ENCODE data around the gene RPP25.

RPP25 gene, protein sequence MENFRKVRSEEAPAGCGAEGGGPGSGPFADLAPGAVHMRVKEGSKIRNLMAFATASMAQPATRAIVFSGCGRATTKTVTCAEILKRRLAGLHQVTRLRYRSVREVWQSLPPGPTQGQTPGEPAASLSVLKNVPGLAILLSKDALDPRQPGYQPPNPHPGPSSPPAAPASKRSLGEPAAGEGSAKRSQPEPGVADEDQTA

DNA sequence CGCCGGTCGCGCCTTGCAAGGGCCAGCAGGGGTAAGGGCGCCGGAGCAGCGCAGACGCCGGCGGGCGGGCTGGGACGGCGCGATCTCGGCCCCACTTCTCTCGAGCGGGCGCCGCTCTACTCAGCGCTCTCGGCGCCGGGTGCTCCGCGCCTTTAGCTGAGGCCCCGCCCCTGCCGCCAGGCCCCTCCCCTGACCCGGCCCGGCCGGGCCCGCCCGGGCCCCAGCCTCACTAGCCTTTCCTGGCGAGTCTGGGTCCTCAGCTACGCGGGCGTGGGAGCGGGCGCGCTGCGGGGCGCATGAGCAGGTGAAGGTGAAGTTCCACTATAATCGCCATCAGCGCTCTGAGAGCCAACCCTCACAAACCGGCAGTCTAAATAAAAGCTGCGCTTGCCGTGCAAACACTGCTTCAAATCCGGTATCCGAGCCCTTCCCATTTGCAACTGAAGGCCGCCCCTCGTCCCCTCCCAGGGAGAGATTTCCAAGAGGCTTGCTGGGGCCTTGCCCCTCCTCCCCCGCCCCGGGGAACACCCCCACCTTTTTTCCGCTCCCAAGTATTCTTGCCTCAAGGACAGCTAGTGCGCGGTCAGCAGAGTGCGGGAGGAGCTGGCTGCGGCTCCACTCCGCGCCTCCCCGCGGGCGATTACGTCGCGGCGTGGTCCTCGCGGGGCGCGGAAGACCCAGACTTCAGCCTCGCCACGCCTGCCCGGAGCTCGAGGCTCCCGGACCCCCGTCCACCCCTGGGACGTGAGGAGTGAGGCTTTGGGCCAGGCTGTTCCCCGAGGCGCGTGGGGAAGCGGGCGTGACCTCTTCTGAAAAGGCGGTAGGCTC is at the start of gene RPP25:
RPP25 (minus strand) TSS at position 125 of the 828 bp plus-strand sequence. CDS start 189 bp downstream, outside the sequence.
- no peaks in the 10 kb centered on the region for H3K36me3 ChIP-seq (ENCODE audit: control insufficient read depth, insufficient read depth, low read length)
- peak within 1 kb of the TSS; percentile 58 for H3K4me3 ChIP-seq (replicated peaks; ENCODE audit: low read depth, low read length)
- peaks cover 4% of the 10 kb centered on the region for H3K27me3 ChIP-seq (replicated peaks; ENCODE audit: control insufficient read depth, insufficient read depth, low read length)
- TF ChIP-seq, protein P1, sequence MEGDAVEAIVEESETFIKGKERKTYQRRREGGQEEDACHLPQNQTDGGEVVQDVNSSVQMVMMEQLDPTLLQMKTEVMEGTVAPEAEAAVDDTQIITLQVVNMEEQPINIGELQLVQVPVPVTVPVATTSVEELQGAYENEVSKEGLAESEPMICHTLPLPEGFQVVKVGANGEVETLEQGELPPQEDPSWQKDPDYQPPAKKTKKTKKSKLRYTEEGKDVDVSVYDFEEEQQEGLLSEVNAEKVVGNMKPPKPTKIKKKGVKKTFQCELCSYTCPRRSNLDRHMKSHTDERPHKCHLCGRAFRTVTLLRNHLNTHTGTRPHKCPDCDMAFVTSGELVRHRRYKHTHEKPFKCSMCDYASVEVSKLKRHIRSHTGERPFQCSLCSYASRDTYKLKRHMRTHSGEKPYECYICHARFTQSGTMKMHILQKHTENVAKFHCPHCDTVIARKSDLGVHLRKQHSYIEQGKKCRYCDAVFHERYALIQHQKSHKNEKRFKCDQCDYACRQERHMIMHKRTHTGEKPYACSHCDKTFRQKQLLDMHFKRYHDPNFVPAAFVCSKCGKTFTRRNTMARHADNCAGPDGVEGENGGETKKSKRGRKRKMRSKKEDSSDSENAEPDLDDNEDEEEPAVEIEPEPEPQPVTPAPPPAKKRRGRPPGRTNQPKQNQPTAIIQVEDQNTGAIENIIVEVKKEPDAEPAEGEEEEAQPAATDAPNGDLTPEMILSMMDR (IDR thresholded peaks at IDR 0.05; ENCODE audit: insufficient read depth, low read length, poor library complexity, severe bottlenecking), result no peak
- peak; percentile 84 for DNase-seq (ENCODE audit: extremely low read depth, insufficient read length)

DNA sequence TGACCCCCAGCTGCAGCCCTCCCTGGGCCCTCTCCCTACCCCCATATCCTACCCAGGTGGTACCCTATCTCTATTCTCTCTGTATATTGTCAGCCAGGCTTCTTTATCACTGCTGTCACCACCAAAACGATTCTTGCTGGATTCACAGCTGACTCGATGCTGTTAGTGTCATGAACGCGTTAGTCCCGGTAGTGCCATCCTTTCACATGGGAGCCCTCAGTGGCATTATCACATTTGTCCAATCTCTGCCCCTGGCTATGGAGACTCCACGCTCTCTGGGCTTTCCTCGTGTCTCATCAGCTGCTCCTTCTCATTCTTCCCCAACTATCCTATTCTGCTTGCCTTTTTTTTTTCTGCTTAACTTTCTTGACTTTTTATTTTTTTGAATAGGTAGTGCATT is 45.8 kb upstream of the RPP25 start:
- no peaks in the 10 kb centered on the region; the same call in none of the 2 replicates for H3K27me3 ChIP-seq (replicated peaks; ENCODE audit: control insufficient read depth, insufficient read depth, low read length)
- H3K36me3 ChIP-seq (ENCODE audit: control insufficient read depth, insufficient read depth, low read length), result no peaks in the 10 kb centered on the region
- TF ChIP-seq, protein P1 (IDR thresholded peaks at IDR 0.05; ENCODE audit: insufficient read depth, low read length, poor library complexity, severe bottlenecking), result no peak
- no peak overlapping the region for H3K4me3 ChIP-seq (replicated peaks; ENCODE audit: low read depth, low read length)
- no peak for DNase-seq (ENCODE audit: extremely low read depth, insufficient read length)

DNA sequence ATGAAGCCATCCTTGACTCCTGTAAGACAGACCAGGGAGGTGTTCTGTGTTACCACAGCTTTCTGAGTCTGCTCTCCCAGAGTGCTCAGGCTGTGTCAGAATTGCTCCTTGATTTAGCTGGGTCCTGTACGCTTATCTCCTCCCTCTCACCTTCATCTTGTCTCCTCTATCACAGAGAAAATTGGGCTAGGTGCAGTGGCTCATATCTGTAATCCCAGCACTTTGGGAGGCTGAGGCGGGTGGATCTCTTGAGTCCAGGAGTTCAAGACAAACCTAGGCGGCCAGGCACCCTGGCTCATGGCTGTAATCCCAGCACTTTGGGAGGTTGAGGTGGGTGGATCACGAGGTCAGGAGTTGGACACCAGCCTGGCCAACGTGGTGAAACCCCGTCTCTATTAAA is 44.7 kb upstream of the RPP25 start:
- H3K4me3 ChIP-seq (replicated peaks; ENCODE audit: low read depth, low read length), result no peak overlapping the region
- no peaks in the 10 kb centered on the region for H3K36me3 ChIP-seq (ENCODE audit: control insufficient read depth, insufficient read depth, low read length)
- no peaks in the 10 kb centered on the region; the same call in none of the 2 replicates for H3K27me3 ChIP-seq (replicated peaks; ENCODE audit: control insufficient read depth, insufficient read depth, low read length)
- no peak for DNase-seq (ENCODE audit: extremely low read depth, insufficient read length)
- TF ChIP-seq, protein P1 (IDR thresholded peaks at IDR 0.05; ENCODE audit: insufficient read depth, low read length, poor library complexity, severe bottlenecking), result no peak

DNA sequence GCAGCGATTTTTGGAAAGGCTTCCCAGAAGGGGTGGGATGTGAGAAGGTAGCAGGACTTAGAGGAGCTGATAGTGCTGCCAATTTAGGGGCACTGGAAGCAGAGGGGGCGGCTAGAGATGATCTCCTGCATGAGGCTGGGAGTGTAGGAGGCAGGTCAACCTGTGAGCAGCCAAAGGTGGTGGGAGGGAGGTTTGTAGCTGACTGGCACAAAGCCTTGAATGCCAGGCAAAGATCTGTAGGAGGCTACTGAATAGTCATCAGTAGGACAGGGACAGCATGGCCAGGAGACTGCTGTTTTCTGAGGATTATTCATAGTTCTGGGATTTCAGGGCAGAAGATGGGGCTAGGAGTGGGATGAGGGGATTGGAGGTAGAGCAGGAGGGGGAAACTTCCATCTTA is 41.0 kb upstream of the RPP25 start:
- H3K27me3 ChIP-seq (replicated peaks; ENCODE audit: control insufficient read depth, insufficient read depth, low read length), result no peaks in the 10 kb centered on the region; the same call in none of the 2 replicates
- TF ChIP-seq, protein P1 (IDR thresholded peaks at IDR 0.05; ENCODE audit: insufficient read depth, low read length, poor library complexity, severe bottlenecking), result no peak

DNA sequence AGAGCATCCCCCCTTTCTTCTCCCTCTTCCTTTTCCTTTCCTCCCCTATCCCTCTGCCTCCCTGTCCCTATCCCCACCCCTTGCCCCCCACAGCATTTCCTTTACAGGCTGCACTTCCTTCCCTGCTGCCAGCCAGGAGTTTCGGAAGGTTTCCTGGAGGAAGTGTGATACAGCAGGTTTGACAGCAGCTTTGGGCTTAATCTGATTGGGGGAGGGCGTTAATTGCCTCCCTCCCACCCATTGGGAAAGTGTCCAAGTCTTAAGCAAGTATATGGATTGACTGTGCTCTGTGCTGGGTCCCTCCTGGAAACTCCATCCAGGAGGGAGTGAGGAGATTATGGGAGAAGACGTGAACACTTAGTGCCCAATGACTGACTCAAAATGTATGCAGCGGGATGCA is 40.6 kb upstream of the RPP25 start:
- Histone ChIP-seq H3K4me3 (replicated peaks; ENCODE audit: low read depth, low read length) (no peak overlapping the region), H3K36me3 (ENCODE audit: control insufficient read depth, insufficient read depth, low read length) (no peaks in the 10 kb centered on the region), H3K27me3 (replicated peaks; ENCODE audit: control insufficient read depth, insufficient read depth, low read length) (no peaks in the 10 kb centered on the region; the same call in none of the 2 replicates)
- TF ChIP-seq, protein P1 (IDR thresholded peaks at IDR 0.05; ENCODE audit: insufficient read depth, low read length, poor library complexity, severe bottlenecking), result no peak
- no peak for DNase-seq (ENCODE audit: extremely low read depth, insufficient read length)

More for the DNA sequence above, 41.0 kb upstream of the RPP25 start:
- no peak overlapping the region for H3K4me3 ChIP-seq (replicated peaks; ENCODE audit: low read depth, low read length)
- no peak for DNase-seq (ENCODE audit: extremely low read depth, insufficient read length)
- H3K36me3 ChIP-seq (ENCODE audit: control insufficient read depth, insufficient read depth, low read length), result no peaks in the 10 kb centered on the region

Data from GM06990 (cell line).